ENCODE measurements around the gene PMEL.

DNA sequence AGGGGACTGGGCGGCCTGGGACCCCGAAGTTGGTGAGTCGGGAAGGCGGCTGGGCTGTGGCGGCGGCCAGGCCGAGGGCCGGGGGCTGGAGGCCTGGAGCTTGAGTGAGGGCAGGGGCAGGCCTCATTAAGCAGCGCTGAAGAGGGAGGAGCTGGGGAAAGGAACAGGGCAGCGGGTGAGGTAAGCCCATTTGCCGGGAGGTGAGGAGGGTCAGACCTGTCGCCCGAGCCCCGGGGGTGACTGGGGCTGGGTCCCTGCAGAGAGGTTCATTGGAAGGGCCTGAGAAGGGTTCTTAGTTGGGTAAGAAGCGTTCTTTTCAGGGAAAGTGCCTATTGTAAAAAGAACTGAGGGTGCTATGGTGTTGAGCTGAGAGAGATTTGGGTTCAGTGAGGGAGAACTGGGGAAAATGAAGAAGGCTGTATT lies 8.5 kb upstream of the PMEL start:
- TF ChIP-seq, protein P1, sequence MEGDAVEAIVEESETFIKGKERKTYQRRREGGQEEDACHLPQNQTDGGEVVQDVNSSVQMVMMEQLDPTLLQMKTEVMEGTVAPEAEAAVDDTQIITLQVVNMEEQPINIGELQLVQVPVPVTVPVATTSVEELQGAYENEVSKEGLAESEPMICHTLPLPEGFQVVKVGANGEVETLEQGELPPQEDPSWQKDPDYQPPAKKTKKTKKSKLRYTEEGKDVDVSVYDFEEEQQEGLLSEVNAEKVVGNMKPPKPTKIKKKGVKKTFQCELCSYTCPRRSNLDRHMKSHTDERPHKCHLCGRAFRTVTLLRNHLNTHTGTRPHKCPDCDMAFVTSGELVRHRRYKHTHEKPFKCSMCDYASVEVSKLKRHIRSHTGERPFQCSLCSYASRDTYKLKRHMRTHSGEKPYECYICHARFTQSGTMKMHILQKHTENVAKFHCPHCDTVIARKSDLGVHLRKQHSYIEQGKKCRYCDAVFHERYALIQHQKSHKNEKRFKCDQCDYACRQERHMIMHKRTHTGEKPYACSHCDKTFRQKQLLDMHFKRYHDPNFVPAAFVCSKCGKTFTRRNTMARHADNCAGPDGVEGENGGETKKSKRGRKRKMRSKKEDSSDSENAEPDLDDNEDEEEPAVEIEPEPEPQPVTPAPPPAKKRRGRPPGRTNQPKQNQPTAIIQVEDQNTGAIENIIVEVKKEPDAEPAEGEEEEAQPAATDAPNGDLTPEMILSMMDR (IDR thresholded peaks at IDR 0.05) = no peak
- no peak for TF ChIP-seq POLR2A (IDR thresholded peaks at IDR 0.05)
